GM19351 (cell line): ENCODE measurements around the gene CCNY.

Experiments
- ATAC-seq: cut with Tn5 transposase; IDR thresholded peaks from one replicate; pipeline ENCODE4 v1.9.1; 2021; ENCODE audit warnings: mild to moderate bottlenecking, moderate library complexity; ENCODE audit not compliant: unreplicated experiment

Gene CCNY

GRCh38 chr10:35607475-35608327, 271.4 kb downstream of the CCNY start:
- no peak for ATAC-seq

GRCh38 chr10:35608328-35608672, 272.0 kb downstream of the CCNY start:
- ATAC-seq, result no peak

GRCh38 chr10:35611750-35612149, 275.4 kb downstream of the CCNY start:
- no peak for ATAC-seq

- no peak for ATAC-seq
These were observed 276.2 kb downstream of the CCNY start for GRCh38 chr10:35612385-35613106.

GRCh38 chr10:35613107-35613440, 276.8 kb downstream of the CCNY start:
- ATAC-seq, result no peak

GRCh38 chr10:35613597-35614226, 277.4 kb downstream of the CCNY start:
- ATAC-seq, result no peak

GRCh38 chr10:35614312-35614711, 278.0 kb downstream of the CCNY start:
- no peak for ATAC-seq
